Loucy (cell line): ENCODE results near the gene PDE5A.

ENCODE experiments used
- CTCF ChIP-seq: fragments of 200-600 bp; sonication (generic); conservative IDR thresholded peaks from 2 replicates; pipeline ENCODE4 v1.5.1; 2014; ENCODE audit warnings: mild to moderate bottlenecking, antibody characterized with exemption, low read length
- EZH2phosphoT487 ChIP-seq: fragments of 200-600 bp; IDR thresholded peaks from 2 replicates; pipeline ENCODE4 v1.6.1; 2018; ENCODE audit warnings: antibody characterized with exemption, mild to moderate bottlenecking, moderate library complexity, borderline replicate concordance

- TF ChIP-seq CTCF, result no peak
- no peak for TF ChIP-seq EZH2phosphoT487
These were observed 1.7 kb downstream of the PDE5A start for GRCh38 chr4:119626943-119627266.
